Left ventricle myocardium inferior (tissue), 1 donor: ENCODE measurements around the gene WDR86. TPM values are rescaled to one million over a fixed set of nuclear protein-coding genes. Genes with fewer than 3 reads are reported as not detected.

ENCODE experiments used
- DNase-seq: peaks from one replicate; pipeline ENCODE4 v3.0.0-alpha.2; 2020
- H3K27ac ChIP-seq: fragments of 200-600 bp; replicated peaks from 2 replicates; pipeline ENCODE4 v1.8.0; 2021
- H3K27me3 ChIP-seq: fragments of 200-600 bp; 2 replicates; pipeline ENCODE4 v1.8.0; 2021; ENCODE audit warnings: low read depth
- H3K36me3 ChIP-seq: fragments of 200-600 bp; 2 replicates; pipeline ENCODE4 v1.8.0; 2021
- H3K4me1 ChIP-seq: fragments of 200-600 bp; 2 replicates; pipeline ENCODE4 v1.8.0; 2021
- H3K4me3 ChIP-seq: fragments of 200-600 bp; 2 replicates; pipeline ENCODE4 v1.8.0; 2021; ENCODE audit warnings: mild to moderate bottlenecking, moderate library complexity
- H3K9me3 ChIP-seq: fragments of 200-600 bp; replicated peaks from 2 replicates; pipeline ENCODE4 v1.8.0; 2021
- CTCF ChIP-seq: fragments of 200-600 bp; IDR thresholded peaks from 2 replicates; pipeline ENCODE4 v1.8.0; 2021; ENCODE audit warnings: antibody characterized with exemption, mild to moderate bottlenecking, borderline replicate concordance
- intact Hi-C: fragments of 100-400 bp; cut with micrococcal nuclease; formaldehyde crosslinking; loops from one replicate; pipeline ENCODE4 v1.11.0; 2022
- total RNA-seq: library from RNA; stranded (reverse); fragmentation: NEBNext Ultra II Directional; extraction: Animal tissue kit (Norgen Biotek cat#: 25700); gene quantifications from one replicate; pipeline ENCODE4 v1.2.1, GENCODE V29; 2021
- donor health status: DM: no; HTN: yes; CAD: no; lungs with severe emphysema.

Gene WDR86
- total RNA-seq, 1 donor from 2014 or later, result 0.16 TPM

- no peak overlapping the region for H3K27ac ChIP-seq
- H3K27me3 ChIP-seq, result no peaks in the 10 kb centered on the region
- DNase-seq, result no peak
- no peaks in the 10 kb centered on the region for H3K36me3 ChIP-seq
- no peaks in the 10 kb centered on the region for H3K9me3 ChIP-seq
- no peak overlapping the region for H3K4me3 ChIP-seq
- TF ChIP-seq CTCF, result no peak
- intact Hi-C loops, result no loop called here
- peaks cover 10% of the 10 kb centered on the region for H3K4me1 ChIP-seq
Observed at GRCh38 chr7:151451156-151451555, 41.3 kb upstream of the WDR86 start.

- Histone ChIP-seq H3K4me1 (peaks cover 10% of the 10 kb centered on the region), H3K9me3 (no peaks in the 10 kb centered on the region), H3K36me3 (no peaks in the 10 kb centered on the region), H3K27ac (no peak overlapping the region), H3K27me3 (no peaks in the 10 kb centered on the region), H3K4me3 (no peak overlapping the region)
- TF ChIP-seq CTCF, result no peak
- intact Hi-C loops, result loop anchor here (5.0 to 10.0 kb wide), 2 partner anchors 85 to 307 kb away; no protein-coding TSS in a partner anchor
- DNase-seq, result no peak
Observed at GRCh38 chr7:151449990-151450389, 40.2 kb upstream of the WDR86 start.

- intact Hi-C loops, result loop anchor here (5.0 to 10.0 kb wide), 2 partner anchors 84 to 309 kb away; no protein-coding TSS in a partner anchor
- DNase-seq, result peak; percentile 65
Observed at GRCh38 chr7:151448261-151449252, 38.7 kb upstream of the WDR86 start.

GRCh38 chr7:151447901-151448260, 38.0 kb upstream of the WDR86 start:
- Histone ChIP-seq H3K4me1 (peaks cover 10% of the 10 kb centered on the region), H3K27me3 (no peaks in the 10 kb centered on the region), H3K27ac (no peak overlapping the region), H3K4me3 (peak overlapping the region; percentile 72), H3K36me3 (no peaks in the 10 kb centered on the region), H3K9me3 (no peaks in the 10 kb centered on the region)
- intact Hi-C loops, result loop anchor here (5.0 to 10.0 kb wide), 2 partner anchors 83 to 309 kb away; no protein-coding TSS in a partner anchor
- no peak for DNase-seq
- no peak for TF ChIP-seq CTCF

More at GRCh38 chr7:151448261-151449252, 38.7 kb upstream of the WDR86 start:
- peak; percentile 87 for TF ChIP-seq CTCF
- Histone ChIP-seq H3K9me3 (no peaks in the 10 kb centered on the region), H3K4me1 (peaks cover 10% of the 10 kb centered on the region), H3K27me3 (no peaks in the 10 kb centered on the region), H3K4me3 (peak overlapping the region; percentile 72), H3K27ac (peak overlapping the region; percentile 46), H3K36me3 (no peaks in the 10 kb centered on the region)

GRCh38 chr7:151447312-151447711, 37.5 kb upstream of the WDR86 start:
- intact Hi-C loops, result loop anchor here (5.0 to 10.0 kb wide), 2 partner anchors 83 to 310 kb away; no protein-coding TSS in a partner anchor
- Histone ChIP-seq H3K4me1 (peaks cover 10% of the 10 kb centered on the region), H3K27ac (no peak overlapping the region), H3K36me3 (no peaks in the 10 kb centered on the region), H3K9me3 (no peaks in the 10 kb centered on the region), H3K27me3 (no peaks in the 10 kb centered on the region), H3K4me3 (no peak overlapping the region)
- no peak for DNase-seq
- no peak for TF ChIP-seq CTCF
